ENCODE measurements around the gene PTPA. TPM values are rescaled to one million over a fixed set of nuclear protein-coding genes. Genes with fewer than 3 reads are reported as not detected.

Gene PTPA
- total and polyA plus RNA-seq, 7 donors, result 54.1 to 110 (median 97.9) TPM

DNA sequence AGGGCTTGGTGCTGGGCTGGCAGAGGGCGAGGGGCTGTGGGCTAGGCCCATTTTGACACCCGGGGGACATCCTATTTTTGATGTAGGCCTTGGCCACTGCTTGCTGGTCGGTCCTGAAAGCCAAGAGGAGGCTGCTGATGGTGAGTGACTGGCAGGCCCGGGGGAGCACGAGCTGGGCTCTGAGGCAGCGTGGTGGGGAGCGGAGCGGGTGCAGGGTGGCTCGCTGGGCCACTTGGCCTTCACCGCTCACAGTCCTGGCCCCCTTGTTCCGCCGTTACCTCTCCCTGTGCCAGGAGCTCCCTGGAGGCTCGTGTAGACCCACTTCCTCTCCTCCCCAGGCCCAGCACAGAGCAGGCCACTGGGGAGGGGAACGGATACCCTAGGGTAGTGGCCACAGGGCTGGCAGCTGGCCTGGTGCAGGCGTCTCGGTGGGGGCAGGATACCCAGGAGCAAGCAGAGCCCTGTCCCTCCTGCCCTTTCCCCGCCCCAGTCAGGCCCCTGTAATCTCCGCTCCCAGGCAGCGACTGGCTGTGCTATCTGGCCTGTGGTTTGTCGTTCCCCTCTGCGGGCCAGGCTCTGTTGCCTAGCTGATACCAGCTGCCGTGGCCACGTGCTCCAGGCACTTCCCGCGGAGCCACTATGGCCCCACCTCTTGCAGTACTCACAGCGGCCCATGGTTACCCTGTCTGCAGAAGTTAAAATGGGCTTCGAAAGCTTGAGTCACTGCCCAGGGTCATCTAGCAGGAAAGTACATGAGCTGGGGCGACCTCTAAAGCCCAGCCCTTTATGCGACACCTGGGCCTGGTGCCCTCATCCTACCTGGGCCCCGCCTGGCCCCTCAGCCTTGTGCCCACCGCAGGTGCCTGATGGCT, 42.0 kb upstream of the PTPA start:
- H3K4me1 ChIP-seq, result no peaks in the 10 kb centered on the region
- no peaks in the 10 kb centered on the region for H3K27me3 ChIP-seq (ENCODE audit: insufficient read depth in 3 of 3, low read length in 2 of 3)
- ATAC-seq (peak; percentile 67 to 89 (median 84)), DNase-seq (peak; percentile 60 to 79)
- no peaks in the 10 kb centered on the region for H3K9me3 ChIP-seq
- WGBS, 3 donors, result 70 to 77% (median 75%) methylated on average over 26 to 31 of the region's 31 CpGs
- peaks cover 3 to 52% of the 10 kb centered on the region in 2 donors for H3K36me3 ChIP-seq (ENCODE audit: insufficient read depth in 1 of 2, low read depth in 1 of 2)
- peak overlapping the region; percentile 23 for H3K27ac ChIP-seq
- intact Hi-C loops (cut with DNase I), result no loop called here
- TF ChIP-seq, protein P1, sequence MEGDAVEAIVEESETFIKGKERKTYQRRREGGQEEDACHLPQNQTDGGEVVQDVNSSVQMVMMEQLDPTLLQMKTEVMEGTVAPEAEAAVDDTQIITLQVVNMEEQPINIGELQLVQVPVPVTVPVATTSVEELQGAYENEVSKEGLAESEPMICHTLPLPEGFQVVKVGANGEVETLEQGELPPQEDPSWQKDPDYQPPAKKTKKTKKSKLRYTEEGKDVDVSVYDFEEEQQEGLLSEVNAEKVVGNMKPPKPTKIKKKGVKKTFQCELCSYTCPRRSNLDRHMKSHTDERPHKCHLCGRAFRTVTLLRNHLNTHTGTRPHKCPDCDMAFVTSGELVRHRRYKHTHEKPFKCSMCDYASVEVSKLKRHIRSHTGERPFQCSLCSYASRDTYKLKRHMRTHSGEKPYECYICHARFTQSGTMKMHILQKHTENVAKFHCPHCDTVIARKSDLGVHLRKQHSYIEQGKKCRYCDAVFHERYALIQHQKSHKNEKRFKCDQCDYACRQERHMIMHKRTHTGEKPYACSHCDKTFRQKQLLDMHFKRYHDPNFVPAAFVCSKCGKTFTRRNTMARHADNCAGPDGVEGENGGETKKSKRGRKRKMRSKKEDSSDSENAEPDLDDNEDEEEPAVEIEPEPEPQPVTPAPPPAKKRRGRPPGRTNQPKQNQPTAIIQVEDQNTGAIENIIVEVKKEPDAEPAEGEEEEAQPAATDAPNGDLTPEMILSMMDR (IDR thresholded peaks at IDR 0.05), result no peak
- H3K4me3 ChIP-seq, result no peak overlapping the region

DNA sequence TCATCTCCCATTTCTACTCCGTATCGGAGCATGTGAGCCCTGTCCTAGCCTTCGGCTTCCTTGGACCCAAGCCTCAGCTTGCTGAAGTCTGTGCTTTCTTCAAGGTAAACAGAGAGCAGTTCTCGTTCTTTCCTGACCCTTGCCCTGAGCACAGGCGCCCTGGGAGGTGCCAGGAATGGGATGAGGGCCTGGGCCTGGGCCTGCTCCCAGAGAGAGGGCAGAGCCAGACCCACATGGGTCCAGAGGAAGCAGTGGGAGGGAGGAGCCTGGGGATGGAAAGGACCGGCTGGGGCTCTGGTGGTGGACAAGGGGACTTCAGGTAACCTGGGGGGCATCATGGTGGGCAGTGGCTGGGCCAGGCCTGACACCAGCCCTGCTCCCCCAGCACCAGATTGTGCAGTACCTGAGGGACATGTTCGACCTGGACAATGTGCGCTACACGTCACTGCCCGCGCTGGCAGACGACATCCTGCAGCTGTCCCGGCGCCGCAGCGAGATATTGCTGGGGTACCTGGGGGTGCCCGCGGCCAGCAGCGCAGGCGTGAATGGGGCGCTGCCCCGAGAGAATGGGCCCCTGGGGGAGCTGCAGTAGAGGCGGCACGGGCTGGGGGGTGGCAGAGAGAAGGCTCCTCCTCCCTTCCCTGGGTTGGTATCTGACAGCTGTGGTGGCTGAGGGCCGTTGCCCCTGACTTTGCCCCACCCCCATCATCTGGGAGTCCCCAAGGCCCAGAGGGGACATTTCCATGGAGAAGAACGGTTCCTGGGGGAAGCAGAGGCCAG, 41.2 kb upstream of the PTPA start:
- peak in 2 of 4 donors; percentile 2 to 20 for ATAC-seq
- TF ChIP-seq, protein P1 (IDR thresholded peaks at IDR 0.05), result no peak
- Histone ChIP-seq H3K4me3 (no peak overlapping the region), H3K4me1 (no peaks in the 10 kb centered on the region), H3K9me3 (no peaks in the 10 kb centered on the region), H3K27ac (peak overlapping the region; percentile 9), H3K27me3 (ENCODE audit: insufficient read depth in 3 of 3, low read length in 2 of 3) (no peaks in the 10 kb centered on the region), H3K36me3 (ENCODE audit: insufficient read depth in 1 of 2, low read depth in 1 of 2) (peaks cover 3 to 44% of the 10 kb centered on the region in 2 donors)
- DNase-seq, result no peak
- intact Hi-C loops (cut with DNase I), result loop anchor here in 1 of 2 donors (5.0 kb wide), 1 partner anchor 33 kb away; the partner anchor contains the start of gene MIGA2
- WGBS, 3 donors, result 85 to 87% (median 85%) methylated on average over 25 to 26 of the region's 26 CpGs

DNA sequence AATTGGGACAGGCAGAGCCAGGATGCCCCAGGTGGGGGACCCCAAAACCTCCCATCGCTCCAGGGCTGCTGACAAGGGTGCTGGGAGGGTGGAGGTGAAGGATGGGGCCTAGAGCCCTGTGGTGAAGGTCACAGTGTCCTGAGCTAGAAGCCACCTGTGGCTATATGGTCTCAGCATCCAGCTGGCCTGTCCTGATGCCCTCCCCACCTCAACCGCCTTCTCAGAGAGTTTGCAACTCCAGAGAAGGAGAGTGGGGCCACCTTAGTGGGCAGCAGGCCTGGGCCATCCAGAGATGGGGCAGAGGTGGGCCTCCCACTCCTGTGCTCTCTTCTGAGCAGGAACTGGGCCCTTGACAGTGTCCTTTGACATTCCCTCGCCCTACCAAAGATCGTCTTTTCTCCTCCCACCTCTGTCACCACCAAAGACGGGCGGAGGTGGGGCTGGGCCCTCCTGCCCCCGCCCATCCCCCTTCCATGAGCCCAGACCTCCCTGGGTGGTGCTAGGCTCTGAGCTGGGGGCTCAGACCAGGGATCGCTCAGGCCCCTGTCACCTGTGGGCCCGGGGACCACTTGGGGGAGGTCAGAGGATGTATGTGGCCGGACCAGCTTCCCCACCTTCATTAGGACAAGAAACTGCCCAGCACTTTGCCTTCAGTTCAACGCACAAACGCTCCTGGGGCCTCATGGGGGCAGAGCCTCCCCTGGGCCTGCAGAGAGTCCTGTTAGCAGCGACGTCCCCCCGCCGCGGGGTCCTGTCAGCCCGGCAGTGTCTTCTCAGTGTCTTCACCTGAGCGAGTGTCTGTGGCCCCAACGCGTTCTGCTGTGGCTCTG, 40.3 kb upstream of the PTPA start:
- Histone ChIP-seq H3K36me3 (ENCODE audit: insufficient read depth in 1 of 2, low read depth in 1 of 2) (peaks cover 3 to 36% of the 10 kb centered on the region in 2 donors), H3K27ac (no peak overlapping the region), H3K9me3 (no peaks in the 10 kb centered on the region), H3K27me3 (ENCODE audit: insufficient read depth in 3 of 3, low read length in 2 of 3) (no peaks in the 10 kb centered on the region), H3K4me3 (no peak overlapping the region), H3K4me1 (no peaks in the 10 kb centered on the region)
- intact Hi-C loops (cut with DNase I), result loop anchor here in 1 of 2 donors (5.0 kb wide), 1 partner anchor 34 kb away; the partner anchor contains the start of gene MIGA2
- 74 to 79% (median 77%) methylated on average over 21 of the region's 21 CpGs for WGBS, 3 donors
- DNase-seq (no peak), ATAC-seq (no peak)
- TF ChIP-seq, protein P1 (IDR thresholded peaks at IDR 0.05), result no peak

DNA sequence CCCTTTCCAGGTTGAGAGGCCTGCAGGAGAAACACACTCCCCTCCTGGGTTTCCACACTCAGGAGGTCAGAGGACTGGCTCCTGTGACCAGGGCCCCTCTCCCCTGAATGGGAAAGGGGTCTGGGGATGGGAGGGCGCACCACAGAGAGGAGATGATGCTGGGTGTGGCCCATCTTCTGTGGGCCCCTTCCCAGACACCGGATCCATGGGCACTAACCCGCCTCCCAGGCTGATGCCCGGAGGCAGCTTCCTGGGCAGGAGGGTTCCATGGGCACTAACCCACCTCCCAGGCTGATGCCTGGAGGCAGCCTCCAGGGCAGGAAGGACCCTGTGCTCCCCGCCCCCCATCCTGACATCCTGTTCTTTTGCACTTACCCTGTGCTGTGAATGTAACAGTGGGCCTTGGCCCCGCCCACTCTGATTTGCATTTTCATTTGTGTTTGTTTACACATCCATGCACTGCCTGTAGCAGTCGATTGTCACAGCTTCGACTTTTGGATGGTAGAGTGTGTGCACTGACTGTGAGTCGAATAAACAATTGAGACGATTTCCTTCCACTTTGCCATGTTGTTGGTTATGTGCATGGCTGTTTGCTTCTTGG, 39.6 kb upstream of the PTPA start:
- TF ChIP-seq, protein P1 (IDR thresholded peaks at IDR 0.05), result no peak
- Histone ChIP-seq H3K4me3 (no peak overlapping the region), H3K4me1 (no peaks in the 10 kb centered on the region), H3K9me3 (no peaks in the 10 kb centered on the region), H3K27me3 (ENCODE audit: insufficient read depth in 3 of 3, low read length in 2 of 3) (no peaks in the 10 kb centered on the region), H3K27ac (no peak overlapping the region), H3K36me3 (ENCODE audit: insufficient read depth in 1 of 2, low read depth in 1 of 2) (peaks cover 3 to 32% of the 10 kb centered on the region in 2 donors)
- intact Hi-C loops (cut with DNase I), result loop anchor here in 1 of 2 donors (5.0 kb wide), 1 partner anchor 34 kb away; the partner anchor contains the start of gene MIGA2
- ATAC-seq (peak in 1 of 4 donors; percentile 2), DNase-seq (no peak)
- WGBS, 3 donors, result 66 to 74% (median 68%) methylated on average over 10 of the region's 10 CpGs

All from psoas muscle (tissue), 8 donors.